Transverse colon (tissue), 4 donors: Measurements from ENCODE around the gene SELENOP. TPM values are rescaled to one million over a fixed set of nuclear protein-coding genes. Genes with fewer than 3 reads are reported as not detected.
A peak's percentile ranks its signal among the peaks of the same experiment; 100 is the strongest.

Source experiments
- DNase-seq: peaks from one replicate; pipeline ENCODE4 v3.0.0-alpha.2; 2019
- H3K27ac ChIP-seq, 4 donors: fragments of 200-600 bp; sonication (generic); 2 replicates each; pipeline ENCODE4 v1.5.1; 2016 to 2018; ENCODE audit warnings: inconsistent platforms in 4 of 4
- H3K27me3 ChIP-seq: fragments of 200-600 bp; sonication (generic); 2 replicates; pipeline ENCODE4 v1.5.1; 2017; ENCODE audit warnings: inconsistent platforms
- H3K36me3 ChIP-seq, 4 donors: fragments of 200-600 bp; sonication (generic); 2 replicates each; pipeline ENCODE4 v1.5.1; 2017 to 2019; ENCODE audit warnings: inconsistent platforms in 4 of 4
- H3K4me1 ChIP-seq, 4 donors: fragments of 200-600 bp; sonication (generic); 2 replicates each; pipeline ENCODE4 v1.5.1; 2017 to 2020; ENCODE audit warnings: inconsistent platforms in 4 of 4
- H3K4me3 ChIP-seq, 4 donors: fragments of 200-600 bp; sonication (generic); 1 replicate in 1 of 4; 2 replicates in 3 of 4; pipeline versions ENCODE4 v1.5.1 to v1.6.1; 2017 to 2019; ENCODE audit warnings: inconsistent platforms in 4 of 4
- H3K9me3 ChIP-seq, 2 donors: fragments of 200-600 bp; sonication (generic); 2 replicates each; pipeline ENCODE4 v1.5.1; 2017 to 2019; ENCODE audit warnings: inconsistent platforms in 2 of 2
- CTCF ChIP-seq, 5 experiments: fragments of 200-600 bp in 3 of 5; fragments of 450-650 bp in 2 of 5; sonication (generic) in 3 of 5; IDR thresholded peaks; 1 replicate in 2 of 5; 2 replicates in 3 of 5; pipeline ENCODE4 v1.5.1; 2016 to 2017; ENCODE audit warnings: antibody characterized with exemption in 5 of 5, inconsistent platforms in 3 of 5, mild to moderate bottlenecking in 2 of 5, moderate library complexity in 1 of 5
- EP300 ChIP-seq: sonication (generic); formaldehyde crosslinking; IDR thresholded peaks from one replicate; pipeline ENCODE4 v1.6.1; 2017; ENCODE audit warnings: antibody characterized with exemption, low read depth
- POLR2A ChIP-seq: fragments of 450-650 bp; IDR thresholded peaks from one replicate; pipeline ENCODE4 v1.6.1; 2016; ENCODE audit warnings: antibody characterized with exemption, mild to moderate bottlenecking, moderate library complexity
- POLR2AphosphoS5 ChIP-seq, 3 donors: sonication (generic); formaldehyde crosslinking; IDR thresholded peaks; one replicate each; pipeline ENCODE4 v1.6.1; 2016; ENCODE audit warnings: antibody characterized with exemption in 3 of 3
- WGBS, 2 donors: methylation state at CpG; one replicate each; pipeline ENCODE4 v1.1.5; 2018; ENCODE audit warnings: low coverage in 1 of 2; 5-methylcytosine and 5-hydroxymethylcytosine counted together
- in situ Hi-C, 4 donors: fragments of 200-750 bp; cut with MboI; loops; one replicate each; pipeline versions ENCODE4 v1.15.0 to v1.15.1; 2017; ENCODE audit warnings: low sequenced_read_pairs in 3 of 4, low pct_ligation_motif_present in 1 of 4, low pct_unique_long_range_greater_than_20kb in 1 of 4
- intact Hi-C: fragments of 100-400 bp; cut with DNase I; formaldehyde crosslinking; loops from one replicate; pipeline ENCODE4 v1.15.1; 2023; ENCODE audit warnings: low total_unique reads
- total RNA-seq, 4 donors: library from RNA; depleted of rRNA; stranded (reverse); fragments of >200 nt; gene quantifications; one replicate each; pipeline ENCODE4 v1.1.0, GENCODE V29; 2016

The SELENOP gene
- total RNA-seq, 4 donors from 2014 or later: 129 to 1,504 (median 872) TPM

- intact Hi-C loops (no loop called here), in situ Hi-C loops (no loop called here)
- H3K27me3 ChIP-seq: no peaks in the 10 kb centered on the region
- H3K4me1 ChIP-seq: peaks cover 0 to 28% (median 3%) of the 10 kb centered on the region in 4 donors
- DNase-seq: no peak
- peaks cover 0 to 46% (median 8%) of the 10 kb centered on the region in 4 donors for H3K36me3 ChIP-seq
- WGBS, 2 donors: 84 to 90% methylated on average over 3 of the region's 3 CpGs
- no peaks in the 10 kb centered on the region for H3K9me3 ChIP-seq
- no peak overlapping the region for H3K27ac ChIP-seq
- H3K4me3 ChIP-seq: peak overlapping the region in 1 of 4 donors; percentile 63
- TF ChIP-seq CTCF (IDR thresholded peaks at IDR 0.05): no peak
- peak; percentile 14 for TF ChIP-seq POLR2A
- TF ChIP-seq POLR2AphosphoS5 (IDR thresholded peaks at IDR 0.05): peak in 1 of 3 donors; percentile 27
Observed at GRCh38 chr5:42806701-42807262, 4.9 kb downstream of the SELENOP start.

GRCh38 chr5:42806004-42806700, 5.5 kb downstream of the SELENOP start:
- peak in 1 of 3 donors; percentile 69 for TF ChIP-seq POLR2AphosphoS5 (IDR thresholded peaks at IDR 0.05)
- TF ChIP-seq POLR2A: peak; percentile 30
- no peak for TF ChIP-seq EP300
- TF ChIP-seq CTCF (IDR thresholded peaks at IDR 0.05): no peak
- H3K4me3 ChIP-seq: no peak overlapping the region
- H3K36me3 ChIP-seq: peaks cover 0 to 52% (median 8%) of the 10 kb centered on the region in 4 donors

GRCh38 chr5:42804717-42805339, 6.9 kb downstream of the SELENOP start:
- Histone ChIP-seq H3K36me3 (peaks cover 0 to 53% (median 8%) of the 10 kb centered on the region in 4 donors), H3K27me3 (no peaks in the 10 kb centered on the region), H3K4me1 (peaks cover 0 to 18% (median 3%) of the 10 kb centered on the region in 4 donors), H3K4me3 (no peak overlapping the region), H3K9me3 (no peaks in the 10 kb centered on the region), H3K27ac (no peak overlapping the region)
- intact Hi-C loops (no loop called here), in situ Hi-C loops (no loop called here)
- TF ChIP-seq POLR2A (peak; percentile 6), CTCF (IDR thresholded peaks at IDR 0.05) (no peak), POLR2AphosphoS5 (IDR thresholded peaks at IDR 0.05) (peak in 1 of 3 donors; percentile 30), EP300 (no peak)
- DNase-seq: no peak
- 92 to 94% methylated on average over 4 of the region's 4 CpGs for WGBS, 2 donors

More at GRCh38 chr5:42806004-42806700, 5.5 kb downstream of the SELENOP start:
- intact Hi-C loops (no loop called here), in situ Hi-C loops (no loop called here)
- H3K4me1 ChIP-seq: peaks cover 0 to 23% (median 3%) of the 10 kb centered on the region in 4 donors
- DNase-seq: no peak
- no peak overlapping the region for H3K27ac ChIP-seq
- no peaks in the 10 kb centered on the region for H3K27me3 ChIP-seq
- no peaks in the 10 kb centered on the region for H3K9me3 ChIP-seq
- 65% methylated on average over 2 of the region's 2 CpGs for WGBS, 2 donors

GRCh38 chr5:42801516-42802166, 10.1 kb downstream of the SELENOP start:
- H3K9me3 ChIP-seq: no peaks in the 10 kb centered on the region
- TF ChIP-seq EP300 (no peak), CTCF (IDR thresholded peaks at IDR 0.05) (no peak), POLR2A (no peak)
- intact Hi-C loops: no loop called here
- H3K27ac ChIP-seq: no peak overlapping the region
- H3K36me3 ChIP-seq: peaks cover 0 to 49% (median 8%) of the 10 kb centered on the region in 4 donors
- H3K4me3 ChIP-seq: no peak overlapping the region
- in situ Hi-C loops: no loop called here
- H3K4me1 ChIP-seq: no peaks in the 10 kb centered on the region
- no peaks in the 10 kb centered on the region for H3K27me3 ChIP-seq
- 86 to 95% methylated on average over 5 to 6 of the region's 6 CpGs for WGBS, 2 donors
- no peak for DNase-seq
